Ectodermal cell (in vitro differentiated cells): ENCODE measurements around the gene TAOK3.

Experiments used
- H3K27ac ChIP-seq: 2 replicates; pipeline ENCODE4 v1.7.0; 2013; ENCODE audit warnings: mild to moderate bottlenecking, low read depth, low read length; ENCODE audit not compliant: insufficient read depth, poor library complexity, severe bottlenecking
- H3K27me3 ChIP-seq: 2 replicates; pipeline ENCODE4 v1.7.0; 2013; ENCODE audit warnings: mild to moderate bottlenecking, low read length; ENCODE audit not compliant: insufficient read depth, control insufficient read depth, poor library complexity, severe bottlenecking
- H3K36me3 ChIP-seq: one replicate; pipeline ENCODE4 v1.7.0; 2013; ENCODE audit warnings: low read length; ENCODE audit not compliant: control insufficient read depth, insufficient read depth
- H3K4me1 ChIP-seq: one replicate; pipeline ENCODE4 v1.7.0; 2013; ENCODE audit warnings: low read length; ENCODE audit not compliant: control insufficient read depth, insufficient read depth
- H3K4me3 ChIP-seq: 2 replicates; pipeline ENCODE4 v1.7.0; 2013; ENCODE audit warnings: low read depth, low read length, control low read depth; ENCODE audit not compliant: insufficient read depth
- H3K9me3 ChIP-seq: 2 replicates; pipeline ENCODE4 v1.7.0; 2013; ENCODE audit warnings: mild to moderate bottlenecking, low read length, moderate library complexity; ENCODE audit not compliant: control insufficient read depth
- WGBS, 2 experiments: methylation state at CpG; one replicate each; pipeline ENCODE4 v1.1.7; 2013; ENCODE audit warnings: missing lambda C conversion rate in 2 of 2; 5-methylcytosine and 5-hydroxymethylcytosine counted together

Gene TAOK3

GRCh38 chr12:118151755-118152154, 221.0 kb downstream of the TAOK3 start:
- Histone ChIP-seq H3K4me3 (no peak overlapping the region), H3K9me3 (no peaks in the 10 kb centered on the region), H3K27ac (no peak overlapping the region), H3K27me3 (no peaks in the 10 kb centered on the region), H3K36me3 (peaks cover 6% of the 10 kb centered on the region), H3K4me1 (no peaks in the 10 kb centered on the region)
- 92 to 94% methylated on average over 5 of the region's 5 CpGs for WGBS, 2 experiments

GRCh38 chr12:118150625-118151024, 222.1 kb downstream of the TAOK3 start:
- 90 to 92% methylated on average over 7 of the region's 7 CpGs for WGBS, 2 experiments
- no peaks in the 10 kb centered on the region for H3K27me3 ChIP-seq
- no peaks in the 10 kb centered on the region for H3K9me3 ChIP-seq
- H3K4me1 ChIP-seq = no peaks in the 10 kb centered on the region
- H3K27ac ChIP-seq = no peak overlapping the region
- no peak overlapping the region for H3K4me3 ChIP-seq
- H3K36me3 ChIP-seq = peaks cover 10% of the 10 kb centered on the region

DNA sequence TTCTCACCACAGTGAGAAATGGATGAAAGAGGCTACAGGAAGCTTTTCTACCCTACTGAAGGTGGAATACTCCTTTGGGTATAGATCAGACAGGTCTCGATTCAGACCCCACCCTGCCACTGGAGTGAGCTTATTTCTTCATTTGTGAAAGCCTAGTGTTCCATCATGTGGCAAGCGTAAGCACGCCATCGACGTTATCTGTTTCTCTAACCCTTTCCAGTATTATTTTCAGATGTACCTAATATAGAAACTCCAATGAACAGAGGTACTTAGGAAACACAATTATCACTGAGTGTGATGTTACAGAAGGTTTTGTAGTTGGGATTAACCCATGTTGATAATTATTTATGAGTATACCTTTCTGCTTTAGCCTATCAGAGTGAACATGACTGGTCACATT, 224.4 kb downstream of the TAOK3 start:
- 91 to 94% methylated on average over 5 of the region's 5 CpGs for WGBS, 2 experiments
- Histone ChIP-seq H3K9me3 (no peaks in the 10 kb centered on the region), H3K36me3 (peaks cover 23% of the 10 kb centered on the region), H3K27me3 (no peaks in the 10 kb centered on the region), H3K27ac (no peak overlapping the region), H3K4me3 (no peak overlapping the region), H3K4me1 (no peaks in the 10 kb centered on the region)

DNA sequence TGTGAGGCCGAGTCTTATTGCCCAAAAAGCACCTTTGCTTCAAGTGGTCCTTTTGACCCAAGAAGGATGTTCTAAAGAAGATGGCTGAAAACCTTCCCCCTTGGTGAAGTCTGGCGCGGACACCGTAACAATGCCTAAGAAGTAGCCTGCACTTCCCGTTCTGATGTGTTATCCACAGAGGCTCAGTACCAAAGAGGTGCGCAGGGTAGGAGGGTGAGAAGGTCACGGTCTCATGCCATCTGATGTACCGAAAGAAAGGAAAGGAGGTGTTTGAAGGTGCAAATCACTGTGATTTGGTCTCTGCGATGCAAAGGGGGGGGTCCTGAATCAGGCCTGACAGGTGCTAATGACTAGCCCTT, 226.9 kb downstream of the TAOK3 start:
- no peaks in the 10 kb centered on the region for H3K4me1 ChIP-seq
- WGBS, 2 experiments = 96% methylated on average over 9 of the region's 9 CpGs
- H3K27me3 ChIP-seq = no peaks in the 10 kb centered on the region
- H3K9me3 ChIP-seq = no peaks in the 10 kb centered on the region
- no peak overlapping the region for H3K4me3 ChIP-seq
- no peak overlapping the region for H3K27ac ChIP-seq
- peaks cover 31% of the 10 kb centered on the region for H3K36me3 ChIP-seq

- Histone ChIP-seq H3K4me3 (no peak overlapping the region), H3K36me3 (peaks cover 33% of the 10 kb centered on the region), H3K27ac (no peak overlapping the region), H3K27me3 (no peaks in the 10 kb centered on the region), H3K4me1 (no peaks in the 10 kb centered on the region), H3K9me3 (no peaks in the 10 kb centered on the region)
- 93 to 94% methylated on average over 7 of the region's 7 CpGs for WGBS, 2 experiments
These were observed 227.5 kb downstream of the TAOK3 start for GRCh38 chr12:118145113-118145797.

DNA sequence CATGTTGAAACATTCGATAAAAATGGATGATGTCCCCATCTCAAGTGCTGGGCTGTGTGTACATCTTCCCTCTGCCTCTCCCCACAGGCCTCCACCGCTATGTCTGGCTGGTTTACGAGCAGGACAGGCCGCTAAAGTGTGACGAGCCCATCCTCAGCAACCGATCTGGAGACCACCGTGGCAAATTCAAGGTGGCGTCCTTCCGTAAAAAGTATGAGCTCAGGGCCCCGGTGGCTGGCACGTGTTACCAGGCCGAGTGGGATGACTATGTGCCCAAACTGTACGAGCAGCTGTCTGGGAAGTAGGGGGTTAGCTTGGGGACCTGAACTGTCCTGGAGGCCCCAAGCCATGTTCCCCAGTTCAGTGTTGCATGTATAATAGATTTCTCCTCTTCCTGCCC, 228.2 kb downstream of the TAOK3 start:
- H3K27me3 ChIP-seq = no peaks in the 10 kb centered on the region
- 94 to 97% methylated on average over 13 of the region's 13 CpGs for WGBS, 2 experiments
- no peaks in the 10 kb centered on the region for H3K4me1 ChIP-seq
- no peak overlapping the region for H3K4me3 ChIP-seq
- no peaks in the 10 kb centered on the region for H3K9me3 ChIP-seq
- no peak overlapping the region for H3K27ac ChIP-seq
- peaks cover 41% of the 10 kb centered on the region for H3K36me3 ChIP-seq

GRCh38 chr12:118140825-118141224, 231.9 kb downstream of the TAOK3 start:
- peaks cover 35% of the 10 kb centered on the region for H3K36me3 ChIP-seq

GRCh38 chr12:118137148-118137678, 235.5 kb downstream of the TAOK3 start:
- Histone ChIP-seq H3K4me3 (peak overlapping the region; percentile 95), H3K36me3 (peaks cover 20% of the 10 kb centered on the region), H3K27me3 (no peaks in the 10 kb centered on the region), H3K9me3 (no peaks in the 10 kb centered on the region), H3K27ac (no peak overlapping the region), H3K4me1 (no peaks in the 10 kb centered on the region)
- WGBS, 2 experiments = 87 to 88% methylated on average over 10 of the region's 10 CpGs

More at GRCh38 chr12:118140825-118141224, 231.9 kb downstream of the TAOK3 start:
- Histone ChIP-seq H3K27ac (no peak overlapping the region), H3K4me3 (no peak overlapping the region), H3K9me3 (no peaks in the 10 kb centered on the region), H3K27me3 (no peaks in the 10 kb centered on the region), H3K4me1 (no peaks in the 10 kb centered on the region)
- WGBS, 2 experiments = 94 to 96% methylated on average over 8 of the region's 8 CpGs

GRCh38 chr12:118136559-118137003, 236.1 kb downstream of the TAOK3 start:
- Histone ChIP-seq H3K4me1 (no peaks in the 10 kb centered on the region), H3K9me3 (no peaks in the 10 kb centered on the region), H3K4me3 (peak overlapping the region; percentile 95), H3K27ac (peak overlapping the region; percentile 70), H3K27me3 (no peaks in the 10 kb centered on the region), H3K36me3 (peaks cover 20% of the 10 kb centered on the region)
- WGBS, 2 experiments = 6 to 7% methylated on average over 29 of the region's 29 CpGs

- no peaks in the 10 kb centered on the region for H3K27me3 ChIP-seq
- H3K36me3 ChIP-seq = peaks cover 15% of the 10 kb centered on the region
- H3K9me3 ChIP-seq = no peaks in the 10 kb centered on the region
- H3K4me3 ChIP-seq = peak within 1 kb of the TSS; percentile 95
- peak within 1 kb of the TSS; percentile 70 for H3K27ac ChIP-seq
- 1% methylated on average over 70 of the region's 70 CpGs for WGBS, 2 experiments
- H3K4me1 ChIP-seq = no peaks in the 10 kb centered on the region
These were observed 236.7 kb downstream of the TAOK3 start, which contains the start of gene PEBP1 for GRCh38 chr12:118135788-118136558. Gene PEBP1, plus strand, starts transcription at chr12:118136124. Its CDS starts 86 bp downstream, at chr12:118136210.
